Upper lobe of left lung (tissue), 4 donors: ENCODE measurements around the gene PKLR.

Experiments
- POLR2AphosphoS5 ChIP-seq, 2 donors: sonication (generic); formaldehyde crosslinking; IDR thresholded peaks; one replicate each; pipeline ENCODE4 v1.5.1; 2017; ENCODE audit warnings: antibody characterized with exemption in 2 of 2
- TF ChIP-seq, protein P1 (sequence below), 6 experiments: fragments of 450-650 bp in 4 of 6; fragments of 200-600 bp in 2 of 6; sonication (generic) in 2 of 6; IDR thresholded peaks; one replicate each; pipeline ENCODE4 v1.5.1; 2016 to 2019; ENCODE audit warnings: antibody characterized with exemption in 6 of 6

DNA sequence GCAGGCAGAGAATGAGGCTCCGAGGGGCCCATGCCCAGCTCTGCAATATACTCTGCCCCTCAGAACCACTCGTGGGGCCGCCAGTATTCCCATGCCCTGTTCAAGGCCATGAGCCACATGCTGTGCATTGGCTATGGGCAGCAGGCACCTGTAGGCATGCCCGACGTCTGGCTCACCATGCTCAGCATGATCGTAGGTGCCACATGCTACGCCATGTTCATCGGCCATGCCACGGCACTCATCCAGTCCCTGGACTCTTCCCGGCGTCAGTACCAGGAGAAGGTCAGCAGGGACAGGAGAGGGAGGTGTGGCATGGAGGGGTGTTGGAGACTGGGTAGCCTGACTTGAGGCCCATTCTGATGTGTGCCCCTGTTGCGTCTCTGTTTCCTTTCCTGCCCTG lies 16.8 kb downstream of the PKLR start:
- TF ChIP-seq POLR2AphosphoS5 (IDR thresholded peaks at IDR 0.05): no peak
- TF ChIP-seq, protein P1, sequence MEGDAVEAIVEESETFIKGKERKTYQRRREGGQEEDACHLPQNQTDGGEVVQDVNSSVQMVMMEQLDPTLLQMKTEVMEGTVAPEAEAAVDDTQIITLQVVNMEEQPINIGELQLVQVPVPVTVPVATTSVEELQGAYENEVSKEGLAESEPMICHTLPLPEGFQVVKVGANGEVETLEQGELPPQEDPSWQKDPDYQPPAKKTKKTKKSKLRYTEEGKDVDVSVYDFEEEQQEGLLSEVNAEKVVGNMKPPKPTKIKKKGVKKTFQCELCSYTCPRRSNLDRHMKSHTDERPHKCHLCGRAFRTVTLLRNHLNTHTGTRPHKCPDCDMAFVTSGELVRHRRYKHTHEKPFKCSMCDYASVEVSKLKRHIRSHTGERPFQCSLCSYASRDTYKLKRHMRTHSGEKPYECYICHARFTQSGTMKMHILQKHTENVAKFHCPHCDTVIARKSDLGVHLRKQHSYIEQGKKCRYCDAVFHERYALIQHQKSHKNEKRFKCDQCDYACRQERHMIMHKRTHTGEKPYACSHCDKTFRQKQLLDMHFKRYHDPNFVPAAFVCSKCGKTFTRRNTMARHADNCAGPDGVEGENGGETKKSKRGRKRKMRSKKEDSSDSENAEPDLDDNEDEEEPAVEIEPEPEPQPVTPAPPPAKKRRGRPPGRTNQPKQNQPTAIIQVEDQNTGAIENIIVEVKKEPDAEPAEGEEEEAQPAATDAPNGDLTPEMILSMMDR (IDR thresholded peaks at IDR 0.05): no peak
